ENCODE data around the gene CLCA2.

Gene CLCA2

GRCh38 chr1:86504895-86505563, 81.1 kb downstream of the CLCA2 start:
- no peak for DNase-seq (ENCODE audit: insufficient read length, low spot score)
- no peak for TF ChIP-seq CTCF (IDR thresholded peaks at IDR 0.05; ENCODE audit: insufficient read depth, missing control alignments)
- FAIRE-seq, result no peak

GRCh38 chr1:86505564-86505902, 81.6 kb downstream of the CLCA2 start:
- no peak for DNase-seq (ENCODE audit: insufficient read length, low spot score)
- FAIRE-seq, result no peak
- TF ChIP-seq CTCF (IDR thresholded peaks at IDR 0.05; ENCODE audit: insufficient read depth, missing control alignments), result no peak
